H1 (cell line): ENCODE data around the gene RPL19. TPM values are rescaled to one million over a fixed set of nuclear protein-coding genes. Genes with fewer than 3 reads are reported as not detected.
A peak's percentile ranks its signal among the peaks of the same experiment; 100 is the strongest.

Experiments
- CTCF ChIA-PET: fragments of 300-600 bp; sonication (Branson Sonifier 250); formaldehyde crosslinking; loops from one replicate; lab custom pipeline; 2021; ENCODE audit not compliant: partially characterized antibody; lab: Charles Lee
- POLR2A ChIA-PET: fragments of 300-600 bp; sonication (Branson Sonifier 250); formaldehyde crosslinking; loops from one replicate; lab custom pipeline; 2021; ENCODE audit warnings: inconsistent platforms; ENCODE audit not compliant: partially characterized antibody; lab: Charles Lee
- DNase-seq, 2 experiments: peaks; one replicate each; pipeline versions ENCODE4 v3.0.0 to v3.0.0-alpha.2; 2010 to 2022; ENCODE audit warnings: low spot score in 2 of 2, low read depth in 1 of 2, mixed read lengths in 1 of 2
- FAIRE-seq: peaks from 2 replicates; lab custom pipeline; 2011; peaks lifted over from hg19 to GRCh38; lab: Jason Lieb, UNC
- H2AFZ ChIP-seq: 2 replicates; pipeline ENCODE4 v1.8.1; 2012; ENCODE audit warnings: low read length, inconsistent platforms
- H2AK5ac ChIP-seq: 2 replicates; pipeline ENCODE4 v1.6.1; 2013; ENCODE audit warnings: low read depth, low read length
- H2BK120ac ChIP-seq: replicated peaks from 2 replicates; pipeline ENCODE3; 2013; ENCODE audit warnings: low read depth, low read length, inconsistent platforms
- H2BK12ac ChIP-seq: 2 replicates; pipeline ENCODE4 v1.6.1; 2013; ENCODE audit warnings: low read depth, low read length
- H2BK15ac ChIP-seq: 2 replicates; pipeline ENCODE4 v1.6.1; 2013; ENCODE audit warnings: low read length
- H2BK20ac ChIP-seq: 2 replicates; pipeline ENCODE4 v1.6.1; 2013; ENCODE audit warnings: low read length
- H2BK5ac ChIP-seq: 2 replicates; pipeline ENCODE4 v1.6.1; 2013; ENCODE audit warnings: low read depth, low read length
- H3K14ac ChIP-seq: 2 replicates; pipeline ENCODE4 v1.6.1; 2013; ENCODE audit warnings: inconsistent platforms; ENCODE audit not compliant: insufficient read length
- H3K18ac ChIP-seq: 2 replicates; pipeline ENCODE4 v1.6.1; 2013; ENCODE audit warnings: low read length; ENCODE audit errors: extremely low read depth
- H3K23ac ChIP-seq: 2 replicates; pipeline ENCODE4 v1.6.1; 2013; ENCODE audit warnings: inconsistent platforms; ENCODE audit not compliant: insufficient read length
- H3K23me2 ChIP-seq: 2 replicates; pipeline ENCODE4 v1.6.1; 2013; ENCODE audit warnings: low read depth, low read length
- H3K27ac ChIP-seq: 2 replicates; pipeline ENCODE4 v1.6.1; 2011; ENCODE audit warnings: low read depth, low read length, inconsistent platforms
- H3K27me3 ChIP-seq, 4 experiments: replicated peaks in 1 of 4; 1 replicate in 1 of 4; 2 replicates in 3 of 4; pipeline versions ENCODE4 v1.6.1 to v1.8.1; 2011 to 2013; ENCODE audit warnings: low read length in 3 of 4, mild to moderate bottlenecking in 3 of 4, inconsistent platforms in 2 of 4, mixed read lengths in 2 of 4, moderate library complexity in 1 of 4; ENCODE audit not compliant: control insufficient read depth in 3 of 4, insufficient read depth in 3 of 4; ENCODE audit errors: extremely low read depth in 1 of 4
- H3K36me3 ChIP-seq, 4 experiments: 2 replicates each; pipeline versions ENCODE4 v1.6.1 to v1.8.1; 2011 to 2013; ENCODE audit warnings: mild to moderate bottlenecking in 4 of 4, low read length in 3 of 4, moderate library complexity in 2 of 4, control low read depth in 1 of 4, inconsistent platforms in 1 of 4; ENCODE audit not compliant: insufficient read depth in 4 of 4, control insufficient read depth in 2 of 4
- H3K4ac ChIP-seq: replicated peaks from 2 replicates; pipeline ENCODE3; 2013; ENCODE audit warnings: low read length, low read depth, mixed read lengths, inconsistent platforms; ENCODE audit not compliant: insufficient read length
- H3K4me1 ChIP-seq, 4 experiments: replicated peaks in 1 of 4; 1 replicate in 1 of 4; 2 replicates in 3 of 4; pipeline versions ENCODE4 v1.6.1 to v1.8.1; 2011 to 2013; ENCODE audit warnings: low read length in 3 of 4, inconsistent platforms in 2 of 4, mixed read lengths in 1 of 4; ENCODE audit not compliant: insufficient read depth in 4 of 4, control insufficient read depth in 3 of 4
- H3K4me2 ChIP-seq, 2 experiments: 2 replicates each; pipeline versions ENCODE4 v1.6.1 to v1.8.1; 2011 to 2013; ENCODE audit warnings: low read depth in 2 of 2, low read length in 2 of 2, control low read depth in 1 of 2, inconsistent platforms in 1 of 2, mild to moderate bottlenecking in 1 of 2; ENCODE audit not compliant: insufficient read depth in 1 of 2
- H3K4me3 ChIP-seq, 4 experiments: fragments of 200-600, 300-600 bp in 1 of 4; sonication (generic), shearing (Covaris generic), sonication (Bioruptor Twin) in 1 of 4; 2 replicates each; pipeline versions ENCODE4 v1.5.1 to v1.8.1; 2011 to 2016; ENCODE audit warnings: low read length in 4 of 4, low read depth in 3 of 4, control low read depth in 2 of 4, inconsistent platforms in 2 of 4, mild to moderate bottlenecking in 2 of 4, mixed read lengths in 1 of 4, moderate library complexity in 1 of 4; ENCODE audit not compliant: insufficient read depth in 2 of 4; ENCODE audit errors: extremely low read depth in 1 of 4
- H3K56ac ChIP-seq: replicated peaks from 2 replicates; pipeline ENCODE3; 2013; ENCODE audit warnings: low read depth, mild to moderate bottlenecking, mixed read lengths, low read length, inconsistent platforms; ENCODE audit not compliant: insufficient read length
- H3K79me1 ChIP-seq: 2 replicates; pipeline ENCODE4 v1.6.1; 2013; ENCODE audit warnings: low read depth, low read length, control low read depth
- H3K79me2 ChIP-seq, 2 experiments: 2 replicates each; pipeline versions ENCODE4 v1.6.1 to v1.8.1; 2012 to 2013; ENCODE audit warnings: low read length in 2 of 2, mild to moderate bottlenecking in 2 of 2, inconsistent platforms in 1 of 2; ENCODE audit not compliant: insufficient read depth in 2 of 2, control insufficient read depth in 1 of 2
- H3K9ac ChIP-seq, 4 experiments: replicated peaks in 1 of 4; 1 replicate in 1 of 4; 2 replicates in 3 of 4; pipeline versions ENCODE4 v1.6.1 to v1.8.1; 2011 to 2013; ENCODE audit warnings: low read depth in 3 of 4, low read length in 3 of 4, control low read depth in 2 of 4, mild to moderate bottlenecking in 2 of 4, moderate library complexity in 2 of 4, inconsistent platforms in 1 of 4; ENCODE audit errors: extremely low read depth in 1 of 4
- H3K9me3 ChIP-seq, 2 experiments: 2 replicates each; pipeline versions ENCODE4 v1.6.1 to v1.8.1; 2012 to 2013; ENCODE audit warnings: mild to moderate bottlenecking in 2 of 2, moderate library complexity in 2 of 2, control low read depth in 1 of 2, inconsistent platforms in 1 of 2, low read depth in 1 of 2, low read length in 1 of 2, mixed read lengths in 1 of 2; ENCODE audit not compliant: insufficient read depth in 2 of 2
- H4K20me1 ChIP-seq, 2 experiments: replicated peaks in 1 of 2; 2 replicates each; pipeline versions ENCODE3 to v1.8.1; 2011 to 2013; ENCODE audit warnings: inconsistent platforms in 2 of 2, low read length in 2 of 2, mild to moderate bottlenecking in 1 of 2; ENCODE audit not compliant: insufficient read depth in 2 of 2, control insufficient read depth in 1 of 2
- H4K5ac ChIP-seq: 2 replicates; pipeline ENCODE4 v1.6.1; 2013; ENCODE audit warnings: low read length, low read depth, mixed read lengths, inconsistent platforms; ENCODE audit not compliant: insufficient read length
- H4K8ac ChIP-seq: 2 replicates; pipeline ENCODE4 v1.8.0; 2013; ENCODE audit warnings: mild to moderate bottlenecking, moderate library complexity, low read length, inconsistent platforms; ENCODE audit not compliant: insufficient read depth; ENCODE audit errors: extremely low read depth
- H4K91ac ChIP-seq: replicated peaks from 2 replicates; pipeline ENCODE3; 2013; ENCODE audit warnings: low read length, mixed read lengths, inconsistent platforms; ENCODE audit not compliant: insufficient read length
- BCL11A ChIP-seq, 2 experiments: IDR thresholded peaks; one replicate each; pipeline ENCODE4 v1.6.1; 2011; ENCODE audit warnings: low read depth in 2 of 2, low read length in 2 of 2, mild to moderate bottlenecking in 2 of 2
- WGBS, 2 experiments: shearing (Covaris generic) in 1 of 2; methylation state at CpG; one replicate each; pipeline versions ENCODE4 v1.1.6 to v1.1.7; 2013 to 2015; ENCODE audit warnings: low lambda C conversion rate in 2 of 2, mixed read lengths in 2 of 2, inconsistent platforms in 1 of 2, low coverage in 1 of 2, missing lambda C conversion rate in 1 of 2; ENCODE audit not compliant: insufficient replicate concordance in 2 of 2, insufficient coverage in 1 of 2, insufficient read length in 1 of 2; ENCODE audit errors: extremely low coverage in 1 of 2, missing lambda C conversion rate in 1 of 2; 5-methylcytosine and 5-hydroxymethylcytosine counted together
- polyA plus RNA-seq, 7 experiments: library from polyadenylated mRNA; depleted of rRNA in 3 of 7; stranded (reverse) in 5 of 7; unstranded in 2 of 7; fragments of >200 nt in 5 of 7; fragments of 200-250 nt in 2 of 7; gene quantifications; 1 replicate in 5 of 7; 2 replicates in 1 of 7; 4 replicates in 1 of 7; pipeline versions ENCODE4 v1.2.1 to v1.2.3, GENCODE V29; 2011 to 2013; ENCODE audit warnings: missing spikeins in 2 of 7, mixed read lengths in 2 of 7
- total RNA-seq: library from RNA; stranded (reverse); fragmentation: NEBNext Ultra II Directional; extraction: Animal tissue kit (Norgen Biotek cat#: 25700); gene quantifications from 2 replicates; pipeline ENCODE4 v1.2.1, GENCODE V29; 2021
- TF ChIP-seq, protein P1 (sequence below): IDR thresholded peaks from 2 replicates; pipeline ENCODE4 v1.6.1; 2012; ENCODE audit warnings: inconsistent platforms

Gene RPL19
- total and polyA plus RNA-seq, 2 of the 8 experiments (the other 6 are each of a cell fraction or from before 2014, with no cell fraction given) = 2,108 to 2,182 TPM

DNA sequence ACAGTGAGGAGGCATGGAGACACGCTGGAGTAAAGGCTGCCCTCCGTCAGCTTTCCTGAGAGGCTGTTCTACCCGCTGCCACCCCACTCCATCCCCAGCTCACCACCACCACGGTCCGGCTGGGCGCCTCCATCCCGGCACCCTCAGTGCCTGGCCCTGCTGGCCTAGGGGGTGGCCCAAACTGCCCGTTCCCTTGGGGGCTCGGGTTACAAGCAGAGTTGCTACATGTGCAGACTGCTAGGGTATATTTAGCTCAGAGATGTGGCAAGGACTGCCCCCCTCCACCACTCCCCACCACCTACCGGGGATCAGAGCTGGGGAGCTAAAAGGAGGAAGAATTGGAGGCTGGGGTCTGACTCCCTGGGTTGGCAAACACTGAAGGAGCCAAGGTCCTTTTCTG is 6.7 kb upstream of the RPL19 start:
- Histone ChIP-seq H2BK15ac (no peak overlapping the region), H3K4ac (no peak overlapping the region), H3K79me2 (peaks cover 0 to 34% of the 10 kb centered on the region in 2 experiments; a peak in 1 of 4 replicates), H3K14ac (no peak overlapping the region), H2AK5ac (peak overlapping the region; percentile 60; the same call in 1 of the 2 replicates), H3K4me1 (peaks cover 3 to 27% (median 22%) of the 10 kb centered on the region in 4 experiments), H3K23ac (no peak overlapping the region), H3K4me3 (no peak overlapping the region; a peak in 1 of 8 replicates), H2BK120ac (no peak overlapping the region), H4K20me1 (peaks cover 2 to 27% of the 10 kb centered on the region in 2 experiments), H3K18ac (no peak overlapping the region), H2BK20ac (no peak overlapping the region), H2BK5ac (peak overlapping the region; percentile 80), H3K23me2 (peaks cover 6% of the 10 kb centered on the region; the same call in 1 of the 2 replicates), H2BK12ac (0 out of 2 replicates have a peak overlapping the region, but pooled peaks have one; percentile 87), H3K56ac (no peak overlapping the region), H3K9ac (no peak overlapping the region), H3K27me3 (no peaks in the 10 kb centered on the region), H4K5ac (no peak overlapping the region), H3K9me3 (no peaks in the 10 kb centered on the region), H3K4me2 (no peak overlapping the region), H4K91ac (no peak overlapping the region), H4K8ac (peak overlapping the region; percentile 23; the same call in 1 of the 2 replicates), H3K79me1 (peaks cover 19% of the 10 kb centered on the region), H3K27ac (no peak overlapping the region), H2AFZ (no peak overlapping the region), H3K36me3 (peaks cover 5 to 38% (median 20%) of the 10 kb centered on the region in 4 experiments; a peak in 7 of 8 replicates)
- POLR2A ChIA-PET = interaction anchor here (1.1 to 5.9 kb wide), 2 partner anchors 12 to 51 kb away, joined by 3 to 51 read pairs; no protein-coding TSS in a partner anchor
- CTCF ChIA-PET = interaction anchor here (1.0 to 3.8 kb wide), 8 partner anchors 22 to 330 kb away, joined by 3 to 22 read pairs (median 4); no protein-coding TSS in a partner anchor
- DNase-seq (no peak), FAIRE-seq (no peak)
- TF ChIP-seq, protein P1, sequence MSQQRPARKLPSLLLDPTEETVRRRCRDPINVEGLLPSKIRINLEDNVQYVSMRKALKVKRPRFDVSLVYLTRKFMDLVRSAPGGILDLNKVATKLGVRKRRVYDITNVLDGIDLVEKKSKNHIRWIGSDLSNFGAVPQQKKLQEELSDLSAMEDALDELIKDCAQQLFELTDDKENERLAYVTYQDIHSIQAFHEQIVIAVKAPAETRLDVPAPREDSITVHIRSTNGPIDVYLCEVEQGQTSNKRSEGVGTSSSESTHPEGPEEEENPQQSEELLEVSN = no peak
- TF ChIP-seq BCL11A (IDR thresholded peaks at IDR 0.05; ENCODE audit: low read depth in 2 of 2, low read length in 2 of 2) = no peak
- WGBS, 2 experiments = 90% methylated on average over 7 of the region's 10 CpGs; no CpG with 5 or more reads in 1 of the 2 experiments
